ENCODE measurements around the gene JAM3.

Gene JAM3
- long read RNA-seq: 0 reads

DNA sequence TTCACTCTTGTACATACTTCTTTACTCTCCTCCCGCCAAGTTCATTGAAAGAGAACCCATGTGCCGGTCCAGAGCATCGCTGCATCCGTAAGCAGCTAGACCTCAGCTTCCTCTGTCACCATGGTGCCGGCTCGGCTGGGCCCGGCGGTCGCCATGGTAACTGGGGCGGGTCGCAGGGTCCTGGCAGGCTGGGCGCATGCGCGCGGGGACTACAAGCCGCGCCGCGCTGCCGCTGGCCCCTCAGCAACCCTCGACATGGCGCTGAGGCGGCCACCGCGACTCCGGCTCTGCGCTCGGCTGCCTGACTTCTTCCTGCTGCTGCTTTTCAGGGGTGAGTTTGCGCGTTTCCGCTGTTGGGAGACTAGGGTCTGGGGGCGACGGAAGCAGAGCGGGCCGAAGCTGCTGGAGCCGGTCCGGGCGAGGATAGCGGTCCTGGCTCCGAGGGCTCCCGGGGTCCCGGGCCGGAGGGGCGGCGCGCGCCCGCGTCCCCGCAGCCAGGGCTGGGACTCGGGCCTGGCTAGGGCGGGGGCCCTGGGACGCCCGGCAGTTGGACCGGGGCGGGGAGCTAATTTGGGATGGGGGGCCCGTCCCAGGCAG is at the start of gene JAM3:
Gene JAM3, plus strand, starts transcription at position 244 of the 597 bp plus-strand sequence. Its CDS starts 12 bp downstream, at position 256.
- peak; percentile 26 to 54 for DNase-seq (ENCODE audit: low read depth in 1 of 2, low spot score in 1 of 2)
- Histone ChIP-seq H3K27ac (replicated peaks) (no peak within 1 kb of the TSS), H3K4me3 (replicated peaks; ENCODE audit: insufficient read depth, low read length) (peak within 1 kb of the TSS; percentile 19), H3K27me3 (ENCODE audit: insufficient read depth, poor library complexity, severe bottlenecking) (peaks cover 34% of the 10 kb centered on the region)
- TF ChIP-seq, protein P1, sequence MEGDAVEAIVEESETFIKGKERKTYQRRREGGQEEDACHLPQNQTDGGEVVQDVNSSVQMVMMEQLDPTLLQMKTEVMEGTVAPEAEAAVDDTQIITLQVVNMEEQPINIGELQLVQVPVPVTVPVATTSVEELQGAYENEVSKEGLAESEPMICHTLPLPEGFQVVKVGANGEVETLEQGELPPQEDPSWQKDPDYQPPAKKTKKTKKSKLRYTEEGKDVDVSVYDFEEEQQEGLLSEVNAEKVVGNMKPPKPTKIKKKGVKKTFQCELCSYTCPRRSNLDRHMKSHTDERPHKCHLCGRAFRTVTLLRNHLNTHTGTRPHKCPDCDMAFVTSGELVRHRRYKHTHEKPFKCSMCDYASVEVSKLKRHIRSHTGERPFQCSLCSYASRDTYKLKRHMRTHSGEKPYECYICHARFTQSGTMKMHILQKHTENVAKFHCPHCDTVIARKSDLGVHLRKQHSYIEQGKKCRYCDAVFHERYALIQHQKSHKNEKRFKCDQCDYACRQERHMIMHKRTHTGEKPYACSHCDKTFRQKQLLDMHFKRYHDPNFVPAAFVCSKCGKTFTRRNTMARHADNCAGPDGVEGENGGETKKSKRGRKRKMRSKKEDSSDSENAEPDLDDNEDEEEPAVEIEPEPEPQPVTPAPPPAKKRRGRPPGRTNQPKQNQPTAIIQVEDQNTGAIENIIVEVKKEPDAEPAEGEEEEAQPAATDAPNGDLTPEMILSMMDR (IDR thresholded peaks at IDR 0.05; ENCODE audit: insufficient read depth, low read length): no peak
- TF ChIP-seq SPI1 (IDR thresholded peaks at IDR 0.05; ENCODE audit: borderline replicate concordance, low read depth) (no peak), GABPA (IDR thresholded peaks at IDR 0.05; ENCODE audit: low read depth) (no peak)

DNA sequence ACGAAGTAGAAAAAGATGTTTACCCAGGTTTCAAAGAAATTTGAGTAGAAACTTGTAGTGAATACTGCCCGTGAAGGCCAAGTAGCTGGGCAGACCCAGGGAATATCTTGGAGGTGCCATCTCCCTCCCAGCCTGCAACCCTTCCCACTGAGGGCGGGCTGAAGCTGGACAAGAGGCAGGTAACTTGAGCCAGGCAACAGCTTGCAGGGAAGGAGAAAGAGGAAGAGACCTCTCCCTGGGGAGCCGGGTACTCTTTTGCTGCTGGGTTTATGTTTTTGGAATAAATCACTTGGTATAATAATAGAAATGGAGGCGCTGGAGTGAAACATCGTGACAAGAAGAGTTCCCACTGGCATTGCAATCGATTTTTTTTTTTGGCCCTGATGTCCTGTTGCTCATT is 49.4 kb upstream of the JAM3 start:
- no peak for DNase-seq (ENCODE audit: low read depth in 1 of 2, low spot score in 1 of 2)
- no peak for TF ChIP-seq POLR2AphosphoS5 (IDR thresholded peaks at IDR 0.05; ENCODE audit: low read depth)
- TF ChIP-seq SPI1 (IDR thresholded peaks at IDR 0.05; ENCODE audit: borderline replicate concordance, low read depth): no peak
- TF ChIP-seq GABPA (IDR thresholded peaks at IDR 0.05; ENCODE audit: low read depth): no peak
- TF ChIP-seq, protein P1 (IDR thresholded peaks at IDR 0.05; ENCODE audit: insufficient read depth, low read length): no peak
- TF ChIP-seq, protein P2, sequence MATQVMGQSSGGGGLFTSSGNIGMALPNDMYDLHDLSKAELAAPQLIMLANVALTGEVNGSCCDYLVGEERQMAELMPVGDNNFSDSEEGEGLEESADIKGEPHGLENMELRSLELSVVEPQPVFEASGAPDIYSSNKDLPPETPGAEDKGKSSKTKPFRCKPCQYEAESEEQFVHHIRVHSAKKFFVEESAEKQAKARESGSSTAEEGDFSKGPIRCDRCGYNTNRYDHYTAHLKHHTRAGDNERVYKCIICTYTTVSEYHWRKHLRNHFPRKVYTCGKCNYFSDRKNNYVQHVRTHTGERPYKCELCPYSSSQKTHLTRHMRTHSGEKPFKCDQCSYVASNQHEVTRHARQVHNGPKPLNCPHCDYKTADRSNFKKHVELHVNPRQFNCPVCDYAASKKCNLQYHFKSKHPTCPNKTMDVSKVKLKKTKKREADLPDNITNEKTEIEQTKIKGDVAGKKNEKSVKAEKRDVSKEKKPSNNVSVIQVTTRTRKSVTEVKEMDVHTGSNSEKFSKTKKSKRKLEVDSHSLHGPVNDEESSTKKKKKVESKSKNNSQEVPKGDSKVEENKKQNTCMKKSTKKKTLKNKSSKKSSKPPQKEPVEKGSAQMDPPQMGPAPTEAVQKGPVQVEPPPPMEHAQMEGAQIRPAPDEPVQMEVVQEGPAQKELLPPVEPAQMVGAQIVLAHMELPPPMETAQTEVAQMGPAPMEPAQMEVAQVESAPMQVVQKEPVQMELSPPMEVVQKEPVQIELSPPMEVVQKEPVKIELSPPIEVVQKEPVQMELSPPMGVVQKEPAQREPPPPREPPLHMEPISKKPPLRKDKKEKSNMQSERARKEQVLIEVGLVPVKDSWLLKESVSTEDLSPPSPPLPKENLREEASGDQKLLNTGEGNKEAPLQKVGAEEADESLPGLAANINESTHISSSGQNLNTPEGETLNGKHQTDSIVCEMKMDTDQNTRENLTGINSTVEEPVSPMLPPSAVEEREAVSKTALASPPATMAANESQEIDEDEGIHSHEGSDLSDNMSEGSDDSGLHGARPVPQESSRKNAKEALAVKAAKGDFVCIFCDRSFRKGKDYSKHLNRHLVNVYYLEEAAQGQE (IDR thresholded peaks at IDR 0.05; ENCODE audit: insufficient replicate concordance, low read depth): no peak
- H3K27me3 ChIP-seq (ENCODE audit: insufficient read depth, poor library complexity, severe bottlenecking): no peaks in the 10 kb centered on the region
- no peak overlapping the region for H3K4me3 ChIP-seq (replicated peaks; ENCODE audit: insufficient read depth, low read length)
- H3K27ac ChIP-seq (replicated peaks): no peak overlapping the region

DNA sequence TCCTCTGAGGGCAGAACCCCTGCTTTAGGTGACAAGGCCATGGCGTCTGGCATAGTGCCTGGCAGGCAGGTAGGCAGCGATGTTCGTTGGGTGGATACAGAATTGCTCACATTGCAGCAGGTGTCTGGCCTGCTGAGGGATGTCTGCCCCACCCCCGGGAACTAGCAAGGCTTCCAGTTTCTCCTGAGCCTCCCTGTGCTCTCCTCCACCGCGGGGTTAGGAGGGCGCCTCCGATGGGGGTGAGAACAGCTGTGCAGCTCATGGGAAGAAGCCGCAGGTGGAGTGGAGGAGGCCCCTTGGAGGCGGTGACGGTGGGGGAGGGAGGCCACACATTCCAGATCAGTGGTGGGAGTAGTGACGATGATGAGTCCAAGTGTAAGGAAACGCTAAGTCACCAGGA is 48.3 kb upstream of the JAM3 start:
- TF ChIP-seq, protein P1 (IDR thresholded peaks at IDR 0.05; ENCODE audit: insufficient read depth, low read length): no peak
- TF ChIP-seq POLR2AphosphoS5 (IDR thresholded peaks at IDR 0.05; ENCODE audit: low read depth): no peak
- TF ChIP-seq, protein P2 (IDR thresholded peaks at IDR 0.05; ENCODE audit: insufficient replicate concordance, low read depth): no peak
- no peak for TF ChIP-seq GABPA (IDR thresholded peaks at IDR 0.05; ENCODE audit: low read depth)
- no peak for TF ChIP-seq SPI1 (IDR thresholded peaks at IDR 0.05; ENCODE audit: borderline replicate concordance, low read depth)
- Histone ChIP-seq H3K27ac (replicated peaks) (no peak overlapping the region), H3K27me3 (ENCODE audit: insufficient read depth, poor library complexity, severe bottlenecking) (no peaks in the 10 kb centered on the region), H3K4me3 (replicated peaks; ENCODE audit: insufficient read depth, low read length) (no peak overlapping the region)
- DNase-seq (ENCODE audit: low read depth in 1 of 2, low spot score in 1 of 2): no peak

DNA sequence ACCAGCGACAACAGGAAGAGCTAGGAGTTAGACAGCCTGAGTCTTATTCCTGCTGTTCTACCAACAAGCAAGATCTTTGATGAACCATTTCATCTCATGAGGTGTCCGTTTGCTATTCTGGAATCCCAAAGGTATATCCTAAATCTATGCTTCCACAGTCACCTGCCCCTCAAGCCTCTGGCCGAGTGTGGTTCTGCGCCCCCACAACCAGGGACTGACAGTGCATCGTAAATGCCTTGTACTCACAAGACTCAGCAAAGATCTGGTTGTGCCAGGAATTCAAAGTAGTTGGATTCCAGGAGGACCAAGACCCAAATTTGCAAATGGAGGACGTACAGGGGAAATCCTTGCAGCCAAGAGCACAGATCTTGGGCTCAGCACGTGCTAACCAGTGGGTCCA is 47.5 kb upstream of the JAM3 start:
- DNase-seq (ENCODE audit: low read depth in 1 of 2, low spot score in 1 of 2): no peak
- TF ChIP-seq GABPA (IDR thresholded peaks at IDR 0.05; ENCODE audit: low read depth): no peak
- TF ChIP-seq, protein P2 (IDR thresholded peaks at IDR 0.05; ENCODE audit: insufficient replicate concordance, low read depth): no peak
- no peak for TF ChIP-seq POLR2AphosphoS5 (IDR thresholded peaks at IDR 0.05; ENCODE audit: low read depth)
- TF ChIP-seq SPI1 (IDR thresholded peaks at IDR 0.05; ENCODE audit: borderline replicate concordance, low read depth): no peak
- TF ChIP-seq, protein P1 (IDR thresholded peaks at IDR 0.05; ENCODE audit: insufficient read depth, low read length): no peak
- no peak overlapping the region for H3K27ac ChIP-seq (replicated peaks)
- H3K4me3 ChIP-seq (replicated peaks; ENCODE audit: insufficient read depth, low read length): no peak overlapping the region
- H3K27me3 ChIP-seq (ENCODE audit: insufficient read depth, poor library complexity, severe bottlenecking): no peaks in the 10 kb centered on the region
